ENCODE measurements around the gene KRTAP5-3.
"Not testable (repeated sequence)": the region's sequence is repeated elsewhere in the genome, so short reads cannot be mapped to it uniquely, and the experiment has no call there.

The KRTAP5-3 gene

DNA sequence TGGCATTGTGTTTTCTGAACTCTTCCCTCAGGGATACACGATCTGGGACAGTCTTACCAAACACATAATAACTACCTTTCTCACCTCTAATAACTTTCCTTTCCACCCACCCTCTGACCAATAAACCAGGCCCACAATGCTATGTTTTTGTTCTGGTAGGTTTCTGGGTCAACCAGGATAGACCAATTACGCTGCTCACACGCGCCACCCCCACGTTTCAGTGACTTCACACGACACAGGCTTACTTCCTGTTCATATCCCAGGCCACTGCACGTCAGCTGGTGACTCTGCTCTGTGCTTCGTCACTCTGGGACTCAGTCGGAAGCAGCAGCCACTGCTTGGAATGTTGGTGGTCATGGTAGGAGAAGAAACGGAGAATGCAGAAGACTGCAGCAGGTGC is 11.2 kb upstream of the KRTAP5-3 start:
- H3K4me3 ChIP-seq (ENCODE audit: low read depth, low read length): no peak overlapping the region
- TF ChIP-seq CTCF (IDR thresholded peaks at IDR 0.05; ENCODE audit: low read depth, low read length, missing control alignments): no peak
- in situ Hi-C loops (cut with HindIII; ENCODE audit: low sequenced_read_pairs): no loop called here
- DNase-seq (ENCODE audit: low read depth): no peak

DNA sequence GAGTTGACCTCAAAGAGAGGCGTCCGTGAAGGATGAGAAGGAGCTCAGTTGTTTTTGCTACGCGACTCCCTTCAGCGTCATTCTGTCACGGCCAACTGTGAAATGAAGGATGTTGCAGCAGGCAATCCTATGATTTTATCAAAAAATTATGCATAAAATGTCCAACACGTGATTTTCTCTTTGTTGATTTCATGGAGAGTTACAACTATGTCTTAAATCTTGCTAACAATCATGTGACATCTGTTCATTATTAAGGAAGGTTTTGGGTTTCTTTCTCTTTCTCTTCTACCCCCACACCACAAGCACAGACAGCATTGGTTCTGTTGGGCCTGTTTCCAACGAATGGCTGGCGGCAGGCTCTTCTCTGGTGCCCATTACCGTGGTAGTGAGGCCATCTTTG is 10.0 kb upstream of the KRTAP5-3 start:
- no peak overlapping the region for H3K4me3 ChIP-seq (ENCODE audit: low read depth, low read length)
- in situ Hi-C loops (cut with HindIII; ENCODE audit: low sequenced_read_pairs): no loop called here
- TF ChIP-seq CTCF (IDR thresholded peaks at IDR 0.05; ENCODE audit: low read depth, low read length, missing control alignments): no peak
- DNase-seq (ENCODE audit: low read depth): no peak

DNA sequence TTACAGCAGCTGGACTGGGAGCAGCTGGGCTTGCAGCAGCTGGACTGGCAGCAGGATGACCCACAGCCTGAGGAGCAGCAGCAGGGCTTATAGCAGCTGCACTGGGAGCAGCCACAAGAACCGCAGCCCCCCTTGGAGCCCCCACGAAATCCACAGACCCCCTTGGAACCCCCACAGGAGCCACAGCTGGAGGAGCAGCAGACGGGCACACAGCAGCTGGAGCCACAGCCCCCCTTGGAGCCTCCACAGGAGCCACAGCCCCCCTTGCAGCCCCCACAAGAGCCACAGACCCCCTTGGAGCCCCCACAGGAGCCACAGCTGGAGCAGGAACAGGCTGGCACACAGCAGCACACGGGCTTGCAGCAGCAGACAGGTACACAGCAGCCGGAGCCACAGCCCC is 362 bp downstream of the KRTAP5-3 start:
- in situ Hi-C loops (cut with HindIII; ENCODE audit: low sequenced_read_pairs); DNase-seq (ENCODE audit: low read depth); H3K4me3 ChIP-seq (ENCODE audit: low read depth, low read length): not testable (repeated sequence)

- DNase-seq (ENCODE audit: low read depth); H3K4me3 ChIP-seq (ENCODE audit: low read depth, low read length); in situ Hi-C loops (cut with HindIII; ENCODE audit: low sequenced_read_pairs): not testable (repeated sequence)
Measured at GRCh38 chr11:1607156-1607845, 962 bp downstream of the KRTAP5-3 start.

DNA sequence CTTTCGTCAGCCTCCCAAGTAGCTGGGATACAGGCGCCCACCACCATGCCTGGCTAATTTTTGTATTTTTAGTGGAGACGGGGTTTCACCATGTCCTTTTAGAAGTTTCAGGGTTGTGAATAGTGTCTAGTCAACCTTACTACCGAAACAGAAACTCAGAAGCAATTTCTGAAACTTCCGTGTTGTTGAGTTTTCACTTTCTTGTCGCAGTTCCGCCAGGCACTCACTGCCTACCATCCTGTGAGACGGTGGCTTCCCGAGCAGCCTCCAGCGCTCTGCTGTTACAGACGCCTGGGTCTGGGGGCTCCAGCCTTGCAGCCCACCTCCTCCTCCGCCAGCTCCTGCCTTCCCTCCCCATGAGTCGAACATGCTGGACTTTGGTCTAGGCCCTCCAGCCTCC is 2.3 kb downstream of the KRTAP5-3 start:
- H3K4me3 ChIP-seq (ENCODE audit: low read depth, low read length); in situ Hi-C loops (cut with HindIII; ENCODE audit: low sequenced_read_pairs); DNase-seq (ENCODE audit: low read depth): not testable (repeated sequence)

DNA sequence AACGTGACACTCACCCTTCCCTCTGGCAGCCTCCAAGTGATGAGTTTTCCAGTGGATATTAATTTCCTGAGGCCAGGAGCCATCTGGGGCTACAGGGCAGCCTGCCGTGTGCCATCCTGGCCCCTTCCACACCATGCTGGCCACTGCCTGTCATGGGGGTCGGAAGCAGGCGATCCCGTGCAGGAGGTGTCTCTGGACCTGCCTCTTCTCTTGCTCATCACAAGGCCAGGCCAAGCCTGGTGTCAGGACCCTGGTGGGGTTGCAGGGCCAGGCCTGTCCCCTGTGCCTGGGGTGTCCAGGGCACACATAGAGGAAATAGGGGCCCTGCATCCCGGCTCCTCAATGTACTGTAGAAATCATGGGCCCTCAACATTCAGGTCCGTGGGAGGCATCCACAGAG is 3.6 kb downstream of the KRTAP5-3 start:
- TF ChIP-seq CTCF (IDR thresholded peaks at IDR 0.05; ENCODE audit: low read depth, low read length, missing control alignments): no peak
- in situ Hi-C loops (cut with HindIII; ENCODE audit: low sequenced_read_pairs): no loop called here
- DNase-seq (ENCODE audit: low read depth): no peak
- H3K4me3 ChIP-seq (ENCODE audit: low read depth, low read length): no peak overlapping the region

- no peak overlapping the region for H3K4me3 ChIP-seq (ENCODE audit: low read depth, low read length)
- in situ Hi-C loops (cut with HindIII; ENCODE audit: low sequenced_read_pairs): no loop called here
- no peak for DNase-seq (ENCODE audit: low read depth)
- no peak for TF ChIP-seq CTCF (IDR thresholded peaks at IDR 0.05; ENCODE audit: low read depth, low read length, missing control alignments)
Measured at GRCh38 chr11:1604181-1604580, 4.1 kb downstream of the KRTAP5-3 start.

GRCh38 chr11:1603629-1604028 is 4.6 kb downstream of the KRTAP5-3 start:
- H3K4me3 ChIP-seq (ENCODE audit: low read depth, low read length): no peak overlapping the region
- in situ Hi-C loops (cut with HindIII; ENCODE audit: low sequenced_read_pairs): no loop called here
- no peak for TF ChIP-seq CTCF (IDR thresholded peaks at IDR 0.05; ENCODE audit: low read depth, low read length, missing control alignments)

DNA sequence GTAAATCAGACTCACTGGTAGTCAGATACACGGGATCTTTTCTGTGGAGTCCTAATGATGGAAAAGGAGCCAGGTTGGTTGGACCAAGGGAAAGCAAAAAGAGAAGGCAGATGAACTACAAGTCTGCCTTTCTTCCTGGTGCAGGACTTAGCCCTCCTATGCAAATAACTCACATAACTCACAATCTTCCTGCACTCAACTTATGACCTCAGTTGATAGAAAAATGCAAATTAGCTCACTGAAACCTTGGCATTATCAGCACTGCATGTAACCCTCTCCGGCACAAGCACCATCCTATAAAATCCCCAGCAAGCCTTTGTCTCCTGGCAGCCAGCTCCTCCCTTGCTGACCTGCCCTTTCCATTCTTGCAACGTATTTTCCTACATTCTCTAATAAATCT is 6.6 kb downstream of the KRTAP5-3 start:
- DNase-seq (ENCODE audit: low read depth); H3K4me3 ChIP-seq (ENCODE audit: low read depth, low read length); in situ Hi-C loops (cut with HindIII; ENCODE audit: low sequenced_read_pairs): not testable (repeated sequence)

More at GRCh38 chr11:1603629-1604028, 4.6 kb downstream of the KRTAP5-3 start:
- no peak for DNase-seq (ENCODE audit: low read depth)

All from astrocyte of the cerebellum (primary cell).